ENCODE measurements around the gene TCEA3. TPM values are rescaled to one million over a fixed set of nuclear protein-coding genes. Genes with fewer than 3 reads are reported as not detected.

Gene TCEA3
- total RNA-seq, 6 experiments from 2014 or later, result 6.0 to 8.4 (median 7.1) TPM

GRCh38 chr1:23421343-23421742, 3.2 kb downstream of the TCEA3 start:
- Mint-ChIP-seq H3K27ac (no peak overlapping the region), H3K4me1 (ENCODE audit: low read depth) (peaks cover 27% of the 10 kb centered on the region), H3K36me3 (ENCODE audit: low read depth) (no peaks in the 10 kb centered on the region), H3K4me3 (no peak overlapping the region), H3K27me3 (ENCODE audit: insufficient read depth) (peaks cover 4% of the 10 kb centered on the region; the same call in 1 of the 2 replicates), H3K9me3 (no peaks in the 10 kb centered on the region)
- TF ChIP-seq CTCF (IDR thresholded peaks at IDR 0.05), result no peak
- DNase-seq, result no peak

- no peaks in the 10 kb centered on the region for H3K9me3 Mint-ChIP-seq
- peaks cover 4% of the 10 kb centered on the region; the same call in 1 of the 2 replicates for H3K27me3 Mint-ChIP-seq (ENCODE audit: insufficient read depth)
- H3K4me3 Mint-ChIP-seq, result no peak overlapping the region
- TF ChIP-seq CTCF (IDR thresholded peaks at IDR 0.05), result no peak
- H3K4me1 Mint-ChIP-seq (ENCODE audit: low read depth), result peaks cover 27% of the 10 kb centered on the region
- no peaks in the 10 kb centered on the region for H3K36me3 Mint-ChIP-seq (ENCODE audit: low read depth)
- DNase-seq, result no peak
- H3K27ac Mint-ChIP-seq, result no peak overlapping the region
These were observed 3.8 kb downstream of the TCEA3 start for GRCh38 chr1:23420778-23421177.

GRCh38 chr1:23419180-23419579, 5.4 kb downstream of the TCEA3 start:
- H3K36me3 Mint-ChIP-seq (ENCODE audit: low read depth), result no peaks in the 10 kb centered on the region
- no peak for TF ChIP-seq CTCF (IDR thresholded peaks at IDR 0.05)
- H3K9me3 Mint-ChIP-seq, result no peaks in the 10 kb centered on the region
- no peak overlapping the region for H3K27ac Mint-ChIP-seq
- H3K4me1 Mint-ChIP-seq (ENCODE audit: low read depth), result peaks cover 27% of the 10 kb centered on the region
- H3K4me3 Mint-ChIP-seq, result no peak overlapping the region
- DNase-seq, result no peak
- peaks cover 4% of the 10 kb centered on the region; the same call in 1 of the 2 replicates for H3K27me3 Mint-ChIP-seq (ENCODE audit: insufficient read depth)

- DNase-seq, result no peak
- Mint-ChIP-seq H3K27me3 (ENCODE audit: insufficient read depth) (peaks cover 4% of the 10 kb centered on the region; the same call in 1 of the 2 replicates), H3K9me3 (no peaks in the 10 kb centered on the region), H3K4me1 (ENCODE audit: low read depth) (peaks cover 18% of the 10 kb centered on the region), H3K36me3 (ENCODE audit: low read depth) (no peaks in the 10 kb centered on the region), H3K4me3 (no peak overlapping the region), H3K27ac (no peak overlapping the region)
- no peak for TF ChIP-seq CTCF (IDR thresholded peaks at IDR 0.05)
These were observed 7.0 kb downstream of the TCEA3 start for GRCh38 chr1:23417570-23417969.

- Mint-ChIP-seq H3K4me1 (ENCODE audit: low read depth) (peaks cover 18% of the 10 kb centered on the region), H3K4me3 (no peak overlapping the region), H3K27ac (no peak overlapping the region), H3K36me3 (ENCODE audit: low read depth) (no peaks in the 10 kb centered on the region), H3K27me3 (ENCODE audit: insufficient read depth) (peaks cover 4% of the 10 kb centered on the region; the same call in 1 of the 2 replicates), H3K9me3 (no peaks in the 10 kb centered on the region)
- DNase-seq, result no peak
- no peak for TF ChIP-seq CTCF (IDR thresholded peaks at IDR 0.05)
These were observed 7.6 kb downstream of the TCEA3 start for GRCh38 chr1:23416964-23417363.

Data from HFFc6 (cell line).